GM19035 (cell line): ENCODE results near the gene NT5DC1.

Source experiments
- ATAC-seq: cut with Tn5 transposase; IDR thresholded peaks from one replicate; pipeline ENCODE4 v1.9.1; 2021; ENCODE audit not compliant: unreplicated experiment

NT5DC1 gene

GRCh38 chr6:116234689-116235088 is 134.0 kb downstream of the NT5DC1 start:
- no peak for ATAC-seq

GRCh38 chr6:116238083-116238482 is 137.4 kb downstream of the NT5DC1 start:
- ATAC-seq: no peak

DNA sequence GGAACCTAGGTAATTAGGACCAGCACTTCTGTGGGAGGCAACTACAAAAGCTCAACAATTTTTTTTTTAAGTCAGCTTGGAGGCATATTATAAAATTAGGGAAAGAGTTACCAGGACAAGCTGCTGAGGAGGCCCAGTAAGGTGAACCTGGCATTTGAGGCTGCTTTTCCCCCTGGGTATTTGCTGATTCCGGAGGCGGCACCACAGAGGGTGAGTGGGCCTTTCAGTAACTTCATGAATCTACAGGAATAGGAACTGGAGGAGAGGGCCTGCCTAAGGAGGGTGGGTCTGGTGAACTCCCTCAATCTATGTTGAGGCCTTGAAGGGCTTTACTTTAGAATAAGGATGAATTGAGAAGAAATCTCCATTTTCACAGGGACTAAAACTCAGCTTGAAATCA is 138.6 kb downstream of the NT5DC1 start:
- no peak for ATAC-seq

DNA sequence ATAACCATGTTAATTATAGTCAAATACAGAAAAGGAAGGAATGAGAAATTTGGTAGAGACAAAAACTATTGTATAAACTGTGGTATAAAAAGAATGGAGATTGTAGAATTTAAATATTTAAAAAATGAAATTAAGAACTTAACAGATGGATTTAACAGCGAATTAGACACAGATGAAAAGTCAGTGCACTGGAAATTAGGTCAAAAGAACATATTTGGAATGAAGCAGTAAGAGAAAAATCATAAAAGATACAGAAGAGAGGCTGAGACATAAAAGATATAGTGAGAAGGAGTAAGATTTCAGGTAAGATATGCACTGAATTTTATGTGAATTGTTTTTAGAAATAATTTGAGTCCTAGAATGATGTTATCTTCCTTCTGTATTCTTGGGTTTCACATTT is 139.2 kb downstream of the NT5DC1 start:
- no peak for ATAC-seq

DNA sequence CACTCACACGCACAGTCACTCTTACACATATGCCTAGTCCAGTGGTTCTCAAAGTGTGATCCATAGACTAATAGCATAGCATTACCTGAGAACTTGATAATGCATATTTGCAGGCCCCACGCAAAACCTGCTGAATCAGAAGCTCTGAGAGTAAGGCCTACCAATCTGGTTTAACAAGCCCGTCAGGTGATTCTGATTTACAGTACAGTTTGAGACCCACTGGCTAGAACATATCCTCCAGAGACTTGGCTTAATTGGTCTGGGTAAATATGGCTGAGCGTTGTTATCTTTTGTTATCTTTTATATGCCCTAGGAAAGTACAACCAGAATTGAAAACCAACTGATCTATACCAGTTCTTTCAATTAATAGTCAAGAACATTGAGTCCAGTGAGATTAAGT is 143.6 kb downstream of the NT5DC1 start:
- ATAC-seq: no peak

DNA sequence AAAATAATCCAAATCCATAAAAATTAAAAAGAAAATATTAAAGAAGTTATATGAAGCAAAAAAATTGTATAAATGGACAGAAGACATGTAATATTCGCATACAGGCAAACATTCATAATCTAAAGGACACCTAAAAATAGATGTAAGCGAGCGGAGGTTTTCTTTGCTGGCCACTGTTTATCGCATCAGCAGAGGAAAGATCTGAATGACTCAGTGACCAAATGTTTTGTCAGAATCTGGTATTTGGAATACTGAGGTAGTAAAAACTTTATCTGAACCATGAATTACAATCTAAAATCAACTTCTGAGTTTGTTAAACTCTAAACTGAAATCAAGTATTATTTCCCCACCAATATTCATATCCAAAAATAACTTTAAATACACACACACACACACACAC is 145.4 kb downstream of the NT5DC1 start:
- ATAC-seq: no peak

- no peak for ATAC-seq
These were observed 146.6 kb downstream of the NT5DC1 start for GRCh38 chr6:116247285-116247684.

GRCh38 chr6:116248577-116248976 is 147.9 kb downstream of the NT5DC1 start:
- ATAC-seq: no peak

- no peak for ATAC-seq
These were observed 151.1 kb downstream of the NT5DC1 start for GRCh38 chr6:116251568-116252384.

- ATAC-seq: no peak
These were observed 152.5 kb downstream of the NT5DC1 start for GRCh38 chr6:116253188-116253504.

GRCh38 chr6:116253505-116254296 is 153.0 kb downstream of the NT5DC1 start, which contains the start of gene TSPYL4:
TSS of gene TSPYL4 (minus strand) at chr6:116254075. CDS start at chr6:116254008, 67 bp downstream.
- ATAC-seq: peak; percentile 100

DNA sequence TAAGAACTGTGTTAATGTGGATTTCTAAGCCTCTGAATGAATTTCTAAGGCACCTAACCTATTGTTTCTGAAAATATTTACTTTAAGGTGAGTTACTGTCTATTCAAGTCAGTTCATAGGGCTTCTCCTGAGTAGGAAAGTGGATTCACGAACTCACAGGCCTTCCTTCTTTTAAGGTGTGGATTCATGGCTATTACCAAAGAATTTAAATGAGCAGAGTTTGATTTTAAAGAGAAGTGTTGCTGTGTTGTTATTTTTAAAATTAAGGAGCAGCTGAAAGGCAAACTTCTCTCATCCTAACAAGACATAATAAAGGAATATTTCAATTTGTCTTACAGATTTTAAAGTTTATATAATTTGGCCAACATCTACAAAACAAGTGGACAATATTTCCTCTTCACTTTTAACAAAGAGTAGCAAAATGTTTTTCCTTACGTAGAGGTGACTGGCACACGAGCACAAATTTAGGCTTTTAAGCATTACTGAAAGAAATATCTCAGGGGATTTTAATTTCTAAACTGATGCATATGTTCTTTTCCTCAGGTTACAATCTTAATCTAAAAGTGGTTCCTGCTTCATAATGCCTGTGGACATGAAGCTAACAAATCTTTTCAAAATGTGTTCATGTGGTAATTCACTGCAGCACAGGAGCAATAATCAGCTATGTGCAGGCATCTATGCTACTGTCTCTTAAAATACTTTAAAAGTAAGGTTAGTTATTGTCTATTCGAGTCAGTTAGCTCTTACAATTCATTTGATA is 153.8 kb downstream of the NT5DC1 start:
- peak; percentile 31 for ATAC-seq

DNA sequence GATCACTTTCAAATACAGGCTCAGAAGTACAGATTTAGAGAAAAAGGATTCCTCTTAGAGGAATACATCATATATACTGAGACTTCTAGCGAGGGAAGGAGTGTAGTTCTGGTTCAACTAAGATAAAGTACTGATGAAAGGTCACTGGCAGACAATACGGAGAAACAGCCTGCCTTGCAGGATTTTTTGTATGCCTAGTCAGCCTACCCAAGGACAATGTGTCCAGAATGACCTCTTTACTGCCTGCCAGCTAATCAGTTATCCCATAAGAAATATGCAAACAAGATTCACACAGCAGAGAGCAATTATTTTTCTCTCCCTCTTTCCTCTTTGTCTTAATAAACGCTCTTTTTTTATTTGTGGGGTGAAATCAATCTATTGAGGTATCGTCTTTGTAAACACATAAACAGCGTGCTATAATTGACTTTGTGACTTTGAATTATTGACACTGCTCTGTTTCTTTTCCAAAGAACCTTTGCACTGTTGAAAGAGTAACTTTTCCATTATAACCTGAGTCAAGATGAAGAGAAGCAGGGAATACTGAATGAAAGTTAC is 154.7 kb downstream of the NT5DC1 start:
- ATAC-seq: no peak

DNA sequence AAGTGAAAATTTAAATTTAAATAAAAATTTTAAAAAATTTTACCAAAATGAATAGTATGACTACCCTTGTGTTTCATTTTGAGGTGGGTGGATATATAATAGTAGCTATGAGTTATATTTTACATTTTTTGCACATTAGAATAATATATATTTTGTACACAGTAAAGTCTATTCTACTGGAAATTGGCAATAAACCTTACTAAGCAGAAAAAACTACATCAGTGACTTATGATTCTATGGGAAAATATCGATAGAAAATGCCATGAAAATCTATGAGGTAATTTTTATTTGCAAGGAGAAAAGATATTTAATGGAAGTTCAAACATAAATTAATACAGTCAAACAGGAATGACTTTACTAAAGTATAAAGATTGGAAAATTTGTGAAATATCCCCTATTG is 156.0 kb downstream of the NT5DC1 start:
- ATAC-seq: no peak

DNA sequence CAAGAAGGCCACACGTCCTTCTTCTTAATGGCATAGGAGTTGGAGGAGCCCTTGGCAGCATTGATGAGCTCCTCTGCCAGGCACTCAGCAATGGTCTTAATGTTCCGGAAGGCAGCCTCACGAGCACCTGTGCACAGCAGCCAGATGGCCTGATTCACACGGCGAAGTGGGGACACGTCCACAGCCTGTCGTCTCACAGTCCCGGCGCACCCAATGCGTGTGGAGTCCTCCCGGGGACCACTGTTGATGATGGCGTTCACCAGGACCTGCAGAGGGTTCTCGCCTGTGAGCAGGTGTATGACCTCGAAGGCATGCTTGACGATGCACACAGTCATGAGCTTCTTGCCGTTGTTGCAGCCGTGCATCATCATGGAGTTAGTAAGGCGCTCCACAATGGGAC is 157.9 kb downstream of the NT5DC1 start:
- no peak for ATAC-seq

- no peak for ATAC-seq
These were observed 162.7 kb downstream of the NT5DC1 start for GRCh38 chr6:116263353-116263752.

GRCh38 chr6:116265041-116265829 is 164.6 kb downstream of the NT5DC1 start:
- ATAC-seq: no peak

DNA sequence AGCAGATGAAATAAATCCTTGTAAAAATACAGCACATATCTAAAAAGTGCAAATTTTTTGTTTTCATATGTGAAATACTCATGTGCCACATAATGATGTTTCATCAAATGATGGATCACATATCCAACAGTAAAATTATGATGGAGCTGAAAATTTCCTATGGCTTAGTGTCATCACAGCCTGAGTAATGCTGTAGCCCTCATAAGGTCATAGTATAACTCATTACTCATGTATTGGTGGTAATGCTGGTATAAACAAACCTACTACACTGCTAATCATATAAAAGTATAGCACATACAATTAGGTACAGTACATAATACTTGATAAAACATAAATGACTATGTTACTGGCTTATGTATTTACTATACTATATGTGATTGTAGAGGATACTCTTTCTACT is 166.2 kb downstream of the NT5DC1 start:
- no peak for ATAC-seq

DNA sequence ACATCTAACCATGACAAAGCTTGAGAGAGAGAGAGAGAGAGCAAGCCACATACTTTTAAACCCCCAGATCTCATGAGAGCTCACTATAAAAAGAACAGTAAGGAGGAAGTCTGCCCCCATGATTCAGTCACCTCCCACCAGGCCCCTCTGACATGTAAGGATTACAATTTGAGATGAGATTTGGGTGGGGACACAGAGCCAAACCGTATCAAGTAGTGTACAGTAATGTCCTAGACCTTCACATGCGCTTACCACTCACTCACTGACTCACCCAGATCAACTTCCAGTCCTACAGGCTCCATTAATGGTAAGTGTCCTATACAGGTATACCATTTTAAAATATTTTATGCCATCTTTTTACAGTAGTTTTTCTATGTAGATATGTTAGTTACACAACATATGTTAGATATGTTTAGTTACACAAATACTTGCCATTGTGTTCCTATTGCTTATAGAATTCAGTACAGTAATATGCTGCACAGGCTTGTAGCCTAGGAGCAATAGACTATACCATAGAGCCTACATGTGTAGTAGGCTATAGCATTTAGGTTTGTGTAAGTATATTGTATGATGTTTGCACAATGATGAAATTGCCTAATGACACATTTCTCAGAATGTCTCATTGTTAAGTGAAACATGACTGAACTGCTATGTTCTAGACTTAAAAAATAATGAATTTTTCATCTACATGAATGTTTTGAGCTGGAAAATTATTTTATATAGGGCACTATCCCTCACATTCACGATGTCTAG is 167.4 kb downstream of the NT5DC1 start:
- ATAC-seq: peak; percentile 26
